HG02970 (cell line): Measurements from ENCODE around the gene STK40.

Experiments
- ATAC-seq: cut with Tn5 transposase; IDR thresholded peaks from one replicate; pipeline ENCODE4 v1.9.1; 2021; ENCODE audit warnings: mild to moderate bottlenecking, moderate library complexity, moderate number of reproducible peaks; ENCODE audit not compliant: unreplicated experiment, low FRiP score

STK40 gene

DNA sequence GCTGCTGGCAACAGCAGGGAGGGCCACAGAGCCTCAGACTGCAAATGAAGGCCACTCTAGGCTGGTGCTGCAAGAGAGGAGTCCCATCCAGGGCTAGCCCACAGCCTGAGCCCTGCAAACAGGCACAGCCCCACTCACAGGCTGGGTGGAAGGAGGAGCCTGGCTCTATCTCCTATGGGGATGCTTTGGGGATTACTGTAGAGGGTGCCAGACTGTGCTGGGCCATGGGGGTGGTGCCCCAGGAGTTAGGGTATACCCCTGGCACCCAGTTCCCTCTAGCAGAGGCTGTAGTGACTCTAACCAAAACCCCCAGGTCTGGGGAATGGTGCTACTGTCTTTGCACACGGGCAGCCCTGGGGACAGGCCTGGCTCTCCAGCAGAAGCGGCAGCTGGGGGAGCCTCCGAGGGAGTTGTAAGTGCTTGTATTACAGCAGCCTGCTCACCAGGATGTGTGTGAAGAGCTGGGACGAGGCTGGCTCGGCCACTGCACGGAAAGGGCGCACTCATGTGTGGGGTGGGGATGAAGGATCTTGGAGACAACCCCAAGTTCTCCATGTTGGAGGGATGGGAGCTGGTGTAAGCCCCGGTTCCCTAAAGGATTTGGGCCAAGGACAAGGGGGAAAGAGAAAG is 38.9 kb downstream of the STK40 start:
- no peak for ATAC-seq

DNA sequence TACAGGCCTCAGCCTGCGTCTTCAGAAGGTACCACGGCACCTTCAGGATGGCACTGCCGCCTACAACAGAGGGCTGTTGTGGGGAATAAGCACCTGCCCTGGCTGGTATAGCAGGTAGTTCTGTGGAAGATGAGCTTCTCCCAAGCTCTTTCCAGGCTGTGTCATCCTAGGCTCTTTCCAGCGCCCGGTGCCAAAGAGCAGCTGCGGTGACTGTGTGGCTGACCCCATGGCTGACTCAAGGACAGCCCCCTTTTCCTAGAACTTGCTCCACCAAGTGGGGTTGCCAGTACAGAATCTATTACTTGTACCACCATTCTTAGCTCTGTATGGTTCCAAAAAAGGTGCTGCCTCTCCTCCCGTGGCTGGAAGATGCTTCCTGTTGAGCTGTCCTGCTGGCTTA is 40.4 kb downstream of the STK40 start:
- ATAC-seq = no peak

DNA sequence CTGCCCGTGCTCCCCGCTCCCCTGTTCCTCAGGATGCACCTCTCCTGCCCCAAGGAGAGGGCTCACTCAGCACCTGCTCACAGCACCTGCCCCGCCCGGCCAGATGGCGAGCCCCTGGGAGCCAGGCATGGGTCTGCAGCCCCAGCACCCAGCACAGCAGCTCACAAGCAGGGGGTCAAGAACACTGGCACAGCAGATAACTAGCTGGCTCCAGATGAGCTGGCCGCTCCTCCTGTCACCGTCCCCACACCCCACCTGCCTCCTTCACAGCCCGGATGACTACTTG is 41.4 kb downstream of the STK40 start:
- no peak for ATAC-seq

DNA sequence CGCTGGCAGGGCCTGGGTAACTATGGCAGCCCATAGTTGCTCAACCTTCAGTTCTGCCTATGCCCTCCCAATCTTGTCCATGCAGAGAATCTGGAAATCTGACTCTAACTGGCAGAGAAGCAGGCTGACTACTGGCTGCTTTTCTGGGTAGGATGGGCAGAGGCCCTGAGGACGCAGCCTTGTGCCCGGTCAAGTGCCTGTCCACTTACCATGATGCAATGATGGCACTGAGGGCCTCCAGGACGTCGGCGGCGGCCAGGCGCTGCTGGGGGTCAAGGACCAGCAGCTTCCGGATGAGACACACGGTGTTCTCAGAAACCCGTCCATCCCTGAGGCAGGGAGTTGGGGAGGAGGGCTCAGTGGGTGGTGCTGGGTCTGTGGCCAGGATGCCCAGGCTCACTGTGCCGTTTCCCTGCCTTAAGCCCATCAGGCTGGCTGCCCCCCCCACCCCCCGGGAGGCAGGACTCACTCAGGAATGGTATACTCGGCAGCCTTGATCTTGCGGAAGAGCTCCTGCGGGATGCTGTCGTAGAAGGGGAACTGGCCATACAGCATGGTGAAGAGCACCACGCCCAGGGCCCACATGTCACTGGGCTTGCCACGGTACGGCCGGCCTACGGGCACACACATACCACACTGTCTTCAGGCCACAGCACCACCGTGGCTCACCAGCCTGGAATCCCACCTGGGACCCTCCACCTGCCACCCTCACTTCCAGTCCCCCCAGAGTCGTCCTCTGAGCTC is 41.9 kb downstream of the STK40 start:
- no peak for ATAC-seq

DNA sequence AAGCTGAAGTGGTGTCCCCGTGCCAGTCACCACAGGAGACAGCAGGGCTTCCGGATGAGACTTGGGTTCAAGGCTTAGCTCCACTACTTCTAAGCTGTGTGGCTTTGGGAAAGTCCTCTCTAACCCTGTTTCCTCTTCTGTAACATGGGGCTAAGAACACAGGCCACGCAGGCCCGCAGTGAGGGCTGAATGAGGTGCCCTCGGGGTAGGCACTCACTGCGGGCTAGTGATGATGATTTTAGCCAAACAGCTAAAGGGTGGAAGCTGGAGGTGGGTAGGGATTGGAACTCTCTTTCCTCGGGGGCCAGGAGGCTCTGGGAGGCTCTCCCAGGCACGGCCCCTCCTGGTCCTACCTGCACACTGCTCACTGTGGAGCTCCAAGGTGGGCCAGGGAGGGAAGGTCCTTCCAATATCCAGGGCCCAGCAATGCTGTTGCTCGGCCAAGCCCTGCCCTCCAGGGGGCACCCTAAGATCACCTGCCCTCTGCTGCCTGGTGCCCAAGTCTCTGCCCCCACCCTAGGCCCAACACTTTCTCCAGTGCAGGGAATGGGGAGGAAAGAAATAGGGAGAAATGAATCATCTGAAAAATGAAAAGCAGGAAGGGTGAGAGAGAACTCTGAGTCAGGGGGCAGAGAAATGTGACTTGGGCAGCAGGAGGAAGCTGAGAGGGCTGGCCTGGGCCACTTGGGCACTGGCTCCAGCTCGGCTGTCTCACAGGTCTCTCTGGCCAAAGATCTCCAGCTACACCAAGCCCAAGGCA is 43.1 kb downstream of the STK40 start:
- no peak for ATAC-seq

DNA sequence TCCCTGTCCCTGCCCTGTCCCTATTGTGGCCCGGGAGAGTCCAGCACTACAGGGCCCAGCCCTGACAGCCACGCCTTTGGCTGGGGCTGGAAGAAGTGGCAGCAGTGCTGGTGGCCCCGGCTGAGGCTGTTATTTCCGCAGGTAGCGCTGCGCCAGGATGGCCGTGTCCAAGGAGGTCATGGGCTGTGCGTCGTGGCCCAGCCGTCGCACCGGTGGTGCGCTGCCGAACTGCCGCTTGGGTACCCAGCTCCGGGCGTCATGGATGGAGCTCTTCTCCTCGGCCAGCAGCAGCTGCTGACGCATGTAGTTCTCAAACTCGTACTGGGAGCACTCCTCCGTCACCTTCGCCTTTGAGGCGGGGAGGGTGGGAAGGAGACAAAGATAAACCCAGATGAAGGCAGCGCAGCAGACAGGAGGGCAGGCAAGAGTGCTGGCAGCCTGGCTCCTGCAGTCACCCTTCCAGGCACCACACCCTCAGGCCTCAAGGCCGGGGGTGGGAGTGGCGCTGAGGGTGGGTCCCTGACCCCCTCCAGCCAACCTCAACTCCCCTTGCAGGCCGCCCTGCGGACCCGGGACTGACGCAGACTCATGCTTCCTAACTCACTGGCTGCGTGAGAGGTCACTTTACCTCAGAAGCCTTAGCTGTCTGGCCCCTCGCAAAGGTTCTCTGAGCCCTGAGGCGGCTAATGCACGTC is 44.0 kb downstream of the STK40 start:
- no peak for ATAC-seq

DNA sequence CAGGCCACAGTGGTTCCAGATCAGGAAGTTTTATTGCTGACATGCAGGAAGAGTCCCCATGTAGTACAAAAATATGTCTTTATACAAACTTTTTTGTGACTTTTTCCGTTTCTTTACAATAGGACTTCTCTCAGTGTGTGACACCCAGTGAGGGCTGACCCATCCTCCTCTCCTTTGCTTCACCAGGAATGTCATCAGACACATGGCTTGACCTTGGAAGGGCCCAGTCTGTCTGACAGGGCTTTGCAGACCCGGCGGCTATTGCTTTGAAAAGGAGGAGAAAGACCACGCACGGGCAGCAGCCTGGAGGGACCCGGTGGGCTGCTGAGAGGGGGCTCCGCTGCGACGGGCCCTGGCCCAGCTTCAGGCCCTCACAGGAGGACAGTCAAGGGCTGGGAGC is 46.1 kb downstream of the STK40 start:
- no peak for ATAC-seq

DNA sequence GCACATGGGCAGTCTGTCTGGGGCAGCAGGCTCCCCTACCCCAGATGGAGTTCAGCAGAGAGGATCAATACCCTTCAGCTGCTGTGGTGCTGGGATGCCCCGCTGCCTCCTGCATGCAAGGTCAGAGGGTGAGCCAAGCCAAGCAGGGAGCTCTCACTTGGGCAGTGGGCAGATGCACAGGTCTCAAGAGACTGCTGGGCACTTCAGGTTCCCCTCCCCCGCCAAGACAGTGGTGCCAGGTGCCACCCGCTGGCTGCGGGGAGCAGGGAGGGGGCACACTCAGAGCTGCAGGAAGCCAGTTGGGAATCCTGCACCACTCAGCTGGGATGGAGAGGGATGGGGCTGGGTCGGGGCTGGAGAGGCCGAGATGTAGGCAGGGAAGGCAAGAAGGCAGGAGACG is 46.5 kb downstream of the STK40 start:
- ATAC-seq = no peak

DNA sequence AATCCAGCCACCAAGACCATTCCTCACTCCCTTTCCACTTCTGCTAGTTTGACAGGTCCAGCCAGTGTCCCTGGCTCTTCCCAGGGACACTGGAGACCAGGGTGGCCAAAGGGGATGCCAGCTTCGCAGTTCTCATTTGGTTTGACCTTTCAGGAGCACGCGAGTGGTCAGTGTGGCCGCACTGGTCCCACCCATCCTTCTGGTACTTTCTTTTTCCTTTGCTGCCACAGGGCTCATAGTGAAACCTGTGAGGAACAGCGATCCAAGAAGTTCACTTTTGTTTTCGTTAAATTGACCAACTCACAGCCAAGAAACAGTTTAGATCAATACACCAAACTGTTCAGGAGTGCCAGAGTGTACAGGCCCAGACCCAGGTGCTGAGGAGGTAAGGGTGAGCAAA is 47.9 kb downstream of the STK40 start:
- no peak for ATAC-seq

DNA sequence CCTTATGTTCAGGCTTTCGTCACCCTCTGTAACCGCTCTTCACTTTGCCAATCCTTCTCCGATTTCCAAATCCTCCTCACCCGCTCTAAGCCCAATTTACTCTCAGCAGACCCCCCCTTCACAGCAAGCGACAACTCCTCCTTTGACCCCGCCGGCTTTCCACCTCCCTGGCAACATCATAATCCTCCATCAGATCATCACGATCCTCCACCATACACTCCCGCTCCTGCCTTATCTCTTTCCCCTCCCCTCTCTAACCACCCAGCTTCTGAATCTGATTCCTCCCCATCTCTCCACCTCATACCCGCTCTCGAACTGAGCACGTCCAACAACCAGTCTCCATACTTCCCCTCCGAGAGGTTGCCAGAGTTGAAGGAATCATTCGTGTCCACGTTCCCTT is 54.8 kb downstream of the STK40 start:
- no peak for ATAC-seq

DNA sequence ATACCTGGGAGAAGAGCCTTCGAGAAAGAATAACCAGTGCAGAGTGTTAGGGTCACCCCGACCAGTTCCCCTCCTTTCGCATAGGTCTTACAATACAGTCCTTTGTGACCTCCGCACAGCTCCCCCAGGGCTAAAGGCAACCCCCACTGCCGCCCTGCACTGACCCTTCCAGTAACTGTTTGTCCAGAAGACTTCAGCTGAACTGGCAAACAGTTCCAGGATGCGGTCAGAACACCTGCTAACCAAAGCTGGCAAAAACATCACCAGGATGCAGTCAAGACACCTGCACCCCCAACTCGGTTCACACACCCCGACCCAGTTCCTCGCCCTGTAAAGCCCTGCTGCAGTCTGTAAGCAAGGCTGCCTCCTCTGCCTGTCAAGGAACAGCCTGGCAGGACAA is 55.9 kb downstream of the STK40 start:
- no peak for ATAC-seq

DNA sequence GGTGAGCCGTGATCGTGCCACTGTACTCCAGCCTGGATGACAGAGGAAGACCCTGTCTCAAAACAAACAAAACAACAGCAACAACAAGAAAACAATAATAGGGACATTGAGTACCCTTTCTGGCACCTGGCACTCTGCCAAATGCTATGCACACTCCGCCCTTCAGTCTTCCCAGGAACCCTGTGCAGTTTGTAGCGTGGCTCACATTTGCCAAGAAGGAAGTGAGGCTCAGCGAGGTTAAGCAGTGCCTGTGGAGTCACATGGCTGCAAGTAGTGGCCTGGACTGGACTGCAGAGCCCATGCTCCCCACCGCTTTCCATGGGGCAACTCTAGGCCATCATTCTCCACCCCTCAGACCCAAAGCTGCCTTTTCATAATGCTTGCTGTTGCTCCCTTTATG is 57.0 kb downstream of the STK40 start:
- no peak for ATAC-seq

DNA sequence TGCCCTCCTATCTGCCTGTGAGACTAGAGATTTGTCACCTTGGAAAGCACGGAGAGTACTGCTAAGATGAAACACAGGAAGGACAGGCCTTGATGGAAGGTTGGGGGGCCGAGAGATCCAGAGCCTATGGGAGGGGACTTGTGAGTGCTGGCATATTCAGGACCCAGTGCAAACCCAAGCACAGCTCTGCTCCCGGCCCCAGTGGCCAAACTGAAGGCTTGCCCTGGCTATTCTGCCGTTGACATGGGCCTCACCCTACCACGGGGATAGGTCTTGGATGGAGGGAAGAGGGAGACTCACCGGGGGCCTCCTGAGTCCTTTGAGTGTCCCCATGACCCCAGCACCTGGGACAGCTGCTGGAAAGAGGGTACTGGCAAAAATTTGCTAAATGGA is 57.6 kb downstream of the STK40 start:
- no peak for ATAC-seq

DNA sequence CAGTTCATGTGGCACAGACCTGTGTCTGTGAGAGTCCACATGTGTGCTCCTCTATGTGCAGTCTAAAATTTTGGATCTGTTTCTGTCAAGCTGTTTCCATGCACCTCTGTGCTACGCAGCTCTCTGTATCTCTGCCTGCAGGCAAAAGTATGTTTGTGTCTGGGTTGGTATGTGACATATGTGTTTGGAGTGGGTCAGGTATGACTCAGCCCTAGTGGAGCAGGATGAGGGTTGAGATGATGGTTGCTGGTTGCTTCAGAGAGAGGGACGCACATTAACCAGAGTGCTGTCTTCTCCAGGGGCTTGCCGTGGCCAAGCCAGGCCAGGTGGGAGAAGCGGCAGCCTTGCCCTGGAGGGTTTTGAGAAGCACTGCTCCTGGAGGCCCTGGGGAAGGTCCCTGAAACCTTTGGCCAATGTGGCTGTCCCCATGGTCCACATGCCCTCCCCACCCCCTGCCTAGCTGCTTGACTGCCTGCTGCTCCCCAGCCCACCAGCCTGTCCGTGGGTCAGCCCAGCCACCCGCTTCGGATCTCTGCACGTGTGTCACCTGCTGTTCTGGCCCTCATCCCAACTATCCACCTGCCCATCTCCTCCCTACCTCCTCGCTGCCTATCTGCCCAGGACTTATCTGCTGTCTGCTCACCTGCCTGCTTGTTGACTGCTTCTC is 58.2 kb downstream of the STK40 start:
- ATAC-seq = no peak

DNA sequence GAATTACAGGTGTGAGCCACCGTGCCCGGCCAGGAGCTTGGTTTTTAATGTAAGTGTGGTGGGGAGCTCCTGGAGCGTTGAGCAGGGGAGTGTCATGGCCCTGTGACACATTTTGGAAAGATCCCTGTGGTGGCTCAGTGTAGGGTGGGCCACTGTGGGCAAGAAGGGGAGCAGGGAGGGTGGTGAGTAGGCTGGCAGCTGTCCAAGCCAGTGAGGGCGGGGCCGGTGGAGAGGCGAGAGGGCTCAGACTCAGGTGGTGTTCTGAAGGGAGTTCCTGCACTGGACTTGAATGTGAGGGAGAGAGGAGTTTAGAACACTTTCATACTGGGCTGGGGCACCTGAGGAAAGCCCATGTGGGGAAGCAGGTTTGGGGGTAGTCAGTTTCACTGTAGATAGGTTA is 59.2 kb downstream of the STK40 start:
- no peak for ATAC-seq

DNA sequence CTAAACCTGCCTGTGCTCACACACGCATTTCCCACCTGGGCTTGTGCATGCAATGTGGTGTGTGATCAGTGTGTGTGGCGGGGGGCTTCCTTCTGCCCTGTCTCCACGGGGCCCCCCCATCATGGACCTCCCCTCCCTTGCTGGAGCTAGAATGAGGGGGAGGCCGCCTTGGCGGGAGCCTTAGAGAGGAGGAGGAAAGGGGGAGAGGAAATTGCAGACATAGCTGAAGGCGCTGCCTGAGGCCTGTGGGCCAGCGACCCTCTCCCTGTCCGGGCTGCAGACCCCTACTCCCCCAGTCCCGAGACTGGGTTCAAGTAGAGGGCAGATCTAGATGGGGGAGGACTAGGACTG is 61.4 kb downstream of the STK40 start:
- no peak for ATAC-seq

DNA sequence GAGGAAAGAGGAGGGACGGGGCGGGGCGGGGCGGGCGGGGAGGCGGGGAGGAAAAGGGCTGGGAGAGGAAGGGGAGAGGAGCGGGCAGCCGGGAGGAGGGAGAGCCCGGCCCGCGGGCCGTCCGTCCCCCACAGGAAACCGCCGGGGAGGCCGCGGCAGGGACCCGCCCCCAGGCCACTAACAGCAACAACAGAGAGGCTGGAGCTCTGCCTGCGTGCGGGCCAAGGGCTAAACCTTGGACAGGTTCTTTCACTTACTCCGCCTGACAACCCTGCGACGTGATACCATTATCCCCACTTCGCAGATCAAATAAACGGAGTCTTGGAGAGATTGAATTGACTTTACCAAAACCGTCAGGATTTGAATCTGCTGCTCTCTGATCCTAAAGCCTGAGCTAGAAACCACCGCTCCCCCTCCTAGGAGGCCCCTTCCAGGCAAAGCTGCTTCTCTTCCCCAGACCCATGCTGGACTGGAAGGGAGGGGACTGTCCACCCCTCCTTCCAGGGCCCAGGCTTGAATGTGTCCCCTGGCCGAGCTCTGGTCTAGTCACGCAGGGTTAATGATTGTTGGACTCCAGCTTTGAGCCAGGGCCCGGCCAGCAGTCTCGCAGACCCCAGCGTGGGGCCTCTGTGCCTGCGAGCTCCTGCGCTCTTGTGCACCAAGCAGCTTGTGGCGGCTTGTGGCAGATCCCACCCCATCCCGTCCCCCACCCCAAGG is 61.9 kb downstream of the STK40 start, which contains the start of gene EVA1B:
Gene EVA1B (minus strand): TSS at position 10 of the 717 bp plus-strand sequence. CDS start 608 bp downstream, outside the sequence.
- no peak for ATAC-seq

DNA sequence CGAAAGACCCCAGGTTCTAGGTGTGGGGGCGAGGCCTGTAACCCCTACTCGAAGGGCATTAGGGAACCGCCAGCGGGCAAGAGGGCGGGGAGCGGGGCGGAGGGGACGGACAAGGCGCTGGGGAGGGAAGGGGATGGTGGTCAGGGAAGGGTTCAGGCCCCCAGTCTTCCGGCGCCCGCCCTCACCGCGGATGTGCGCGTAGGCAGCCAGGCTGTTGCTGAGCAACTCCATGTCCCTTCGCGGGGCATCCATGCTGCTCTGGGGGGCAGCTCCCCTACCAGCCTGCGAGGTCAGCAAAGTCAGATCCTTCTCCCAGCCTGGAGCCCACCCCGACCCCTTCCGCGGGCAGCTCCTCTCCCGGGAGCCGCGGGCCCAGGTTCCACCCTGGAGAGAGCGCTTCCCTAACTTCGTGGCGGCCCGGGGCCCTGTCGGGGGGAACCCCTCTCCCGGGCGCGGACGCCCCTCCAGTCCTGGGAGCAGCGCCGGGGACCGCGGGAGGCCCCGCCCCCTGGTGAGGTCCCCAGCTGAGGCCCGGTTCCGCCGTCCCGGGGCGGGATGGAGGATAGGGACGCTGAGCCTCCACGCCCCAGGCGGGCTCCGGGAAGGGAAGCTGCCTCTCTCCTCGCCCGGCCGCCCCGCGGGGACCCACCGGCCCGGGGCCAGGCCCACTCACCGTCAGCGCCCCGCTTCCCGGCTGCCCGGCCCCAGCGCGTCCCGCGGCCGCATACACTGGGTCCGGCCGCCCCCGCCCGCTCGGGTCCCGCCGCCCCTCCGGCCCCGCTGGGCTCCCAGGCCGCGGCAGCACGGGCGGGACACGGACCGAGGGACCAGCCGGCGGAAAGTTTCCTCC is 62.7 kb downstream of the STK40 start:
- no peak for ATAC-seq

DNA sequence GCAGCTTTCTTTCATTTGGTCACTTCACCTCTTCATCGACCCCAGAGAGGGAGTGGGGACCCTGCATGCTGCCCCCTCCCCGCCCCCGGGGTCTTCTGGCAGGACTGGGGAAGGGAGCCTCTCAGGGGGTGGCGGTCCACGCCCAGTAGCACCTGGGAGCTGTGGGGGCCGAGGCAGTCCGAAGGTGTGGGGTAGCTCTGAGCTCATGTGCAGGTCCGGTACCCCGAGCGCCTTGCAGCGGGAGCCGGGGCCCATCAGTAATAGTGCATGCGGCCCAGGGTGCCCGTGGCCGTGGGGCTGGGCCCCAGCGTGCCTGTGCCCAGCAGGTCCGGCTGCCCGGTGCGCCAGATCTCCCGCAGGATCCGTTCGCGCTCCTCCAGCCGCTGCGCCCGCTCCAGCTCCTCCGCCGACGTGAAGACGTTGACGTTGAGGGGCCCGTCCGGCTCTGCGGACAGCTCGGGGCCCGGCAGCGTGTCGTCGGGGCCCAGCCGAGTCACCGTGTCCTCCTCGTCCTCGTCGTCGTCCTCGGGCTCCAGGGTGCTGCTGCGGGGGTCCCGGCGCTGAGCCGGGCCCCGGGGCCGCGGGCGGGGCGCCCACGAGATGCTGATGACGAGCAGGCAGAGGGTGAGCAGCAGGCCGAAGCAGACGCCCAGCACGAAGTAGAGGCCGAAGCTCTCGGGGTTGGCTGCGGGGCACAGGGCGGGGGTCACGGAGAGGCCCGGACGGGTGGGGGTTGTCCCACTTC is 63.5 kb downstream of the STK40 start:
- no peak for ATAC-seq
